Panc1 (cell line): Measurements from ENCODE around the gene PIK3R5. TPM values are rescaled to one million over a fixed set of nuclear protein-coding genes. Genes with fewer than 3 reads are reported as not detected.

Source experiments
- ATAC-seq: fragments of 200-7000 bp; cut with Tn5 transposase; 2 replicates; pipeline ENCODE4 v1.9.1; 2020; ENCODE audit warnings: mild to moderate bottlenecking, moderate library complexity
- BruUV-seq: library from RNA; stranded (reverse); fragments of 400-500 nt; replicated peaks from 2 replicates; lab custom pipeline; 2021; lab: Mats Ljungman, UMichigan
- CTCF ChIA-PET: fragments of 300-600 bp; sonication (Branson Sonifier 250); formaldehyde crosslinking; loops from one replicate; lab custom pipeline; 2022; ENCODE audit warnings: antibody characterized with exemption; lab: Charles Lee
- POLR2A ChIA-PET: fragments of 300-600 bp; sonication (Branson Sonifier 250); formaldehyde crosslinking; loops from one replicate; lab custom pipeline; 2022; ENCODE audit warnings: antibody characterized with exemption; lab: Charles Lee
- DNase-seq: peaks from one replicate; pipeline ENCODE4 v3.0.0-alpha.2; 2010; ENCODE audit warnings: low read depth, low spot score
- H3K27ac ChIP-seq: 2 replicates; pipeline ENCODE4 v1.5.1; 2011; ENCODE audit warnings: mild to moderate bottlenecking, low read length, inconsistent platforms
- H3K27me3 ChIP-seq: fragments of 200-500 bp; sonication (Bioruptor generic); 2 replicates; pipeline ENCODE4 v1.6.0; 2014; ENCODE audit warnings: low read length, inconsistent platforms; ENCODE audit not compliant: control insufficient read depth, insufficient read depth
- H3K36me3 ChIP-seq: fragments of 200-500 bp; sonication (Bioruptor generic); 2 replicates; pipeline ENCODE4 v1.5.1; 2014; ENCODE audit warnings: inconsistent platforms, mild to moderate bottlenecking, low read length, moderate library complexity; ENCODE audit not compliant: control insufficient read depth, insufficient read depth
- H3K4me1 ChIP-seq: 2 replicates; pipeline ENCODE4 v1.5.1; 2011; ENCODE audit warnings: inconsistent platforms, mild to moderate bottlenecking, low read length, moderate library complexity; ENCODE audit not compliant: control insufficient read depth, insufficient read depth
- H3K4me3 ChIP-seq, 2 experiments: 2 replicates each; pipeline ENCODE4 v1.5.1; 2011 to 2012; ENCODE audit warnings: low read depth in 2 of 2, low read length in 2 of 2, mild to moderate bottlenecking in 2 of 2, inconsistent platforms in 1 of 2, moderate library complexity in 1 of 2
- H3K9me3 ChIP-seq: fragments of 200-500 bp; sonication (Bioruptor generic); 2 replicates; pipeline ENCODE4 v1.5.1; 2014; ENCODE audit warnings: low read depth, mild to moderate bottlenecking, inconsistent platforms, low read length, moderate library complexity; ENCODE audit not compliant: control insufficient read depth, insufficient read depth
- CTCF ChIP-seq: fragments of 450-650 bp; IDR thresholded peaks from 2 replicates; pipeline ENCODE4 v1.5.1; 2017; ENCODE audit warnings: mild to moderate bottlenecking
- POLR2AphosphoS5 ChIP-seq: IDR thresholded peaks from 2 replicates; pipeline ENCODE4 v1.6.1; 2012; ENCODE audit warnings: mild to moderate bottlenecking, low read depth, low read length, moderate library complexity
- REST ChIP-seq, 2 experiments: IDR thresholded peaks; 2 replicates each; pipeline ENCODE4 v1.6.1; 2011 to 2012; ENCODE audit warnings: low read depth in 2 of 2, control low read depth in 1 of 2, low read length in 1 of 2, mild to moderate bottlenecking in 1 of 2, moderate library complexity in 1 of 2; ENCODE audit not compliant: insufficient read depth in 1 of 2
- SIN3A ChIP-seq: IDR thresholded peaks from 2 replicates; pipeline ENCODE4 v1.6.1; 2012; ENCODE audit warnings: low read depth, mild to moderate bottlenecking, low read length, moderate library complexity, borderline replicate concordance; ENCODE audit not compliant: insufficient read depth
- TCF7L2 ChIP-seq: IDR thresholded peaks from 2 replicates; pipeline ENCODE4 v1.6.1; 2011; ENCODE audit warnings: mild to moderate bottlenecking, low read depth, low read length, inconsistent platforms
- in situ Hi-C: cut with HindIII; loops from 2 replicates; pipeline ENCODE4 v1.10.0; 2016; ENCODE audit warnings: low sequenced_read_pairs, low pct_unique_long_range_greater_than_20kb
- intact Hi-C: fragments of 100-400 bp; cut with micrococcal nuclease; formaldehyde crosslinking; loops from one replicate; pipeline ENCODE4 v1.10.0; 2022; ENCODE audit not compliant: unreplicated experiment
- total RNA-seq: library from RNA; stranded (reverse); gene quantifications from one replicate; pipeline ENCODE4 v1.2.1, GENCODE V29; 2021; ENCODE audit not compliant: unreplicated experiment

PIK3R5 gene
- total RNA-seq, 1 experiment from 2014 or later = 0.15 TPM

GRCh38 chr17:8862213-8863056 is 103.1 kb downstream of the PIK3R5 start:
- CTCF ChIA-PET = no interaction called here
- in situ Hi-C loops = no loop called here
- intact Hi-C loops = no loop called here
- Histone ChIP-seq H3K4me1 (no peaks in the 10 kb centered on the region), H3K9me3 (no peaks in the 10 kb centered on the region), H3K27me3 (no peaks in the 10 kb centered on the region; the same call in 1 of the 2 replicates), H3K36me3 (no peaks in the 10 kb centered on the region), H3K27ac (no peak overlapping the region), H3K4me3 (no peak overlapping the region)
- POLR2A ChIA-PET = interaction anchor here (0.6 kb wide), 1 partner anchor 132 kb away, joined by 3 read pairs; no protein-coding TSS in a partner anchor
- ATAC-seq (no peak), DNase-seq (no peak)
- TF ChIP-seq TCF7L2 (no peak), SIN3A (no peak)
- no TSS peak for BruUV-seq

GRCh38 chr17:8861495-8862181 is 103.9 kb downstream of the PIK3R5 start:
- DNase-seq = no peak
- no peak overlapping the region for H3K27ac ChIP-seq
- ChIA-PET POLR2A (interaction anchor here (0.6 kb wide), 1 partner anchor 133 kb away, joined by 3 read pairs; no protein-coding TSS in a partner anchor), CTCF (no interaction called here)
- H3K9me3 ChIP-seq = no peaks in the 10 kb centered on the region
- intact Hi-C loops (no loop called here), in situ Hi-C loops (no loop called here)
- TF ChIP-seq POLR2AphosphoS5 = no peak
- no peak for TF ChIP-seq SIN3A
- no peak for TF ChIP-seq TCF7L2
- TF ChIP-seq CTCF = no peak
- H3K4me1 ChIP-seq = no peaks in the 10 kb centered on the region
- BruUV-seq = no TSS peak
- no peaks in the 10 kb centered on the region; the same call in 1 of the 2 replicates for H3K27me3 ChIP-seq
- no peaks in the 10 kb centered on the region for H3K36me3 ChIP-seq
- no peak for ATAC-seq
- no peak overlapping the region for H3K4me3 ChIP-seq

- CTCF ChIA-PET = no interaction called here
- POLR2A ChIA-PET = no interaction called here
- H3K27ac ChIP-seq = no peak overlapping the region
- no peak overlapping the region for H3K4me3 ChIP-seq
- no TSS peak for BruUV-seq
- no peaks in the 10 kb centered on the region for H3K9me3 ChIP-seq
- DNase-seq (no peak), ATAC-seq (no peak)
- H3K4me1 ChIP-seq = no peaks in the 10 kb centered on the region
- intact Hi-C loops = no loop called here
- TF ChIP-seq CTCF (no peak), REST (IDR thresholded peaks at IDR 0.05; ENCODE audit: insufficient read depth in 1 of 2, low read depth in 2 of 2, low read length in 1 of 2) (no peak), POLR2AphosphoS5 (no peak)
- in situ Hi-C loops = no loop called here
- no peaks in the 10 kb centered on the region; the same call in 1 of the 2 replicates for H3K27me3 ChIP-seq
- H3K36me3 ChIP-seq = no peaks in the 10 kb centered on the region
Observed at GRCh38 chr17:8859804-8860430, 105.6 kb downstream of the PIK3R5 start.
